ENCODE results near the gene SSX4. TPM values are rescaled to one million over a fixed set of nuclear protein-coding genes. Genes with fewer than 3 reads are reported as not detected.

SSX4 gene
- polyA plus RNA-seq, 1 of the 3 experiments (the other 2 are of a cell fraction), result not detected

Small RNA genes within 50 kb of the gene (small RNA-seq; reads per million reads assigned to genes)
- gene AL606490.4 (0 reads per million in 7 experiments), gene AL606490.7 (0 reads per million in 7 experiments), gene AL606490.9 (0 reads per million in 7 experiments)

Other genes starting within 250 kb of the SSX4 start
- gene SSX5, start 186.7 kb upstream of the SSX4 start, polyA plus RNA-seq (2012; rRNA removed), result 0.36 and 0.49 TPM in 2 replicates
- gene SSX1, start 128.1 kb upstream of the SSX4 start, polyA plus RNA-seq (2012; rRNA removed), result 0.05 TPM in 1 of 2 replicates, not detected in the other
- gene SSX3, start 26.8 kb upstream of the SSX4 start, polyA plus RNA-seq (2012; rRNA removed), result 0.16 and 0.21 TPM in 2 replicates
- not detected in 2 replicates for gene SSX4B, start 28.4 kb downstream of the SSX4 start, polyA plus RNA-seq (2012; rRNA removed)
- 0.33 and 0.44 TPM in 2 replicates for gene SLC38A5, start 86.7 kb downstream of the SSX4 start, polyA plus RNA-seq (2012; rRNA removed)
- gene FTSJ1, start 92.7 kb downstream of the SSX4 start, polyA plus RNA-seq (2012; rRNA removed), result 31.5 and 34.1 TPM in 2 replicates
- 10.6 and 11.0 TPM in 2 replicates for gene PORCN, start 125.5 kb downstream of the SSX4 start, polyA plus RNA-seq (2012; rRNA removed)
- gene EBP, start 138.3 kb downstream of the SSX4 start, polyA plus RNA-seq (2012; rRNA removed), result 28.9 and 30.2 TPM in 2 replicates
- 11.8 and 18.4 TPM in 2 replicates for gene TBC1D25, start 156.2 kb downstream of the SSX4 start, polyA plus RNA-seq (2012; rRNA removed)
- 183 and 222 TPM in 2 replicates for gene RBM3, start 190.9 kb downstream of the SSX4 start, polyA plus RNA-seq (2012; rRNA removed)
- 58.0 and 101 TPM in 2 replicates for gene WDR13, start 214.0 kb downstream of the SSX4 start, polyA plus RNA-seq (2012; rRNA removed)